Measurements from ENCODE around the gene CCND1.

DNA sequence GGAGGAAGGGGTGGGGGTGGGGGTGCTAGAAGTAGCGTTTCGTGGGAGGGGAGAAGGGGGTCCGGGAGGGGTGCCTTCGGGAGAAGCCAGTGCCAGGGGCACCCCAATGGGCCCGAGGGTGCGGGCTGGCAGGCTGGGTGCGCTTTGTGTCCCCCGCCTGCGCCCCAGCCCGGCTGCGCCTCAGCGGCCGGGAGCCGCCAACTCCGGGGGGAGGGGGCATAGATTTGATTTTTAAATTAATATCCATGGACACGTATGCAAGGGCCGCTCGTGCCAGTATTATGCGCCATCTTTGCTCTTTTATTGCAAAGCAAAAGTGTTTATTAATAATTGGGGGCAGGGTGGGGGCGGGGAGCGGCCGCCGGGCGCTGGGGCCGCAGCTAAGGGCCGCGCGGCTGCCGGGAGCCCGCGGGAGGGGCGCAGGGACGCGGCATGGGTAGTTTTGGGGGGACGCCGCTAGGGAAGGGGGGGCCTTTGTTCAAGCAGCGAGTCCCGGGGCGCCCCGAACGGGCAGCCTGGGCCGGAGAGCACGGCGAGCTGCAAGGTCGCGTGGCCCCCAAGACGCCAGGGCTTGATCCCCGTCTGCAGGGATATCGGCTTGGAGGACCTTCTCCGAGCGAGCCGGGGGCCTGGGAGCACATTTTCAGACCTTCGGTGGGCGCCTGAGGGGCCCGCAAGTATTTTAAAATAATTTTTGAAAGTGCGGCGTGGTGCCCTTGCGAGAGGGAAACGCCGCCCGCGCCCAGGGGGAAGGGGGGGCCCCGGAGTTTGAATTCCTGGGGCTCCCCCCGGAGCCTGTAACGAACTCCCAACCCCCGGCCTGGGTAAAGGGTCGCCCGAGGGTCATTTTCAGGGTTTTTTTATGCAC, 959 bp downstream of the CCND1 start:
- TF ChIP-seq, protein P1, sequence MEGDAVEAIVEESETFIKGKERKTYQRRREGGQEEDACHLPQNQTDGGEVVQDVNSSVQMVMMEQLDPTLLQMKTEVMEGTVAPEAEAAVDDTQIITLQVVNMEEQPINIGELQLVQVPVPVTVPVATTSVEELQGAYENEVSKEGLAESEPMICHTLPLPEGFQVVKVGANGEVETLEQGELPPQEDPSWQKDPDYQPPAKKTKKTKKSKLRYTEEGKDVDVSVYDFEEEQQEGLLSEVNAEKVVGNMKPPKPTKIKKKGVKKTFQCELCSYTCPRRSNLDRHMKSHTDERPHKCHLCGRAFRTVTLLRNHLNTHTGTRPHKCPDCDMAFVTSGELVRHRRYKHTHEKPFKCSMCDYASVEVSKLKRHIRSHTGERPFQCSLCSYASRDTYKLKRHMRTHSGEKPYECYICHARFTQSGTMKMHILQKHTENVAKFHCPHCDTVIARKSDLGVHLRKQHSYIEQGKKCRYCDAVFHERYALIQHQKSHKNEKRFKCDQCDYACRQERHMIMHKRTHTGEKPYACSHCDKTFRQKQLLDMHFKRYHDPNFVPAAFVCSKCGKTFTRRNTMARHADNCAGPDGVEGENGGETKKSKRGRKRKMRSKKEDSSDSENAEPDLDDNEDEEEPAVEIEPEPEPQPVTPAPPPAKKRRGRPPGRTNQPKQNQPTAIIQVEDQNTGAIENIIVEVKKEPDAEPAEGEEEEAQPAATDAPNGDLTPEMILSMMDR (IDR thresholded peaks at IDR 0.05): no peak
- TF ChIP-seq POLR2A (IDR thresholded peaks at IDR 0.05): no peak
